Cardiac fibroblast (primary cell): ENCODE measurements around the gene PGK2.

Experiments
- DNase-seq, 2 donors: peaks; one replicate each; pipeline versions ENCODE4 v3.0.0 to v3.0.0-alpha.2; 2010; ENCODE audit warnings: low read depth in 2 of 2
- H3K4me3 ChIP-seq, 2 donors: replicated peaks in 1 of 2; 1 replicate in 1 of 2; 2 replicates in 1 of 2; pipeline ENCODE4 v1.5.1; 2011; ENCODE audit warnings: low read depth in 2 of 2, low read length in 2 of 2, mild to moderate bottlenecking in 2 of 2, moderate library complexity in 1 of 2
- TF ChIP-seq, protein P1 (sequence below): IDR thresholded peaks from one replicate; pipeline ENCODE4 v1.5.1; 2011; ENCODE audit warnings: low read depth, mild to moderate bottlenecking, low read length, inconsistent platforms

PGK2 gene

DNA sequence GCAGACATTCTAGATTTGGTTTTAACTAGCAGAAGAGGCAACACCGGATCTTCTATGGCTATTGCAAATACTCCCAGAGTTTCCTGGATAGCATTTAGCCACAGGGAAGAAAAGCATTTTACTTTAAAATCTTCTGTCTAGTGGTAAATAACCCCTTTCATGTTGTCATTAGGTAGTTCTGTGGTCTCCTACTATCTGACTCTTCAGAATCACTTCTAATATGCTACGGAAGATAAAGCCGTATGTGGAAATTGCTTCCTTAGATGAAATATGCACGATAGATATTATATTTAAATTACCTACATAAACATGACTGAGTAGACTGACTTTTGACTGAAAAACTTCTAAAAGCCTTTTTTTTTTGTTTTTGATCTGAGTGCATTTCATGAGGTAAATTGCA, 43.7 kb downstream of the PGK2 start:
- DNase-seq, result no peak
- TF ChIP-seq, protein P1, sequence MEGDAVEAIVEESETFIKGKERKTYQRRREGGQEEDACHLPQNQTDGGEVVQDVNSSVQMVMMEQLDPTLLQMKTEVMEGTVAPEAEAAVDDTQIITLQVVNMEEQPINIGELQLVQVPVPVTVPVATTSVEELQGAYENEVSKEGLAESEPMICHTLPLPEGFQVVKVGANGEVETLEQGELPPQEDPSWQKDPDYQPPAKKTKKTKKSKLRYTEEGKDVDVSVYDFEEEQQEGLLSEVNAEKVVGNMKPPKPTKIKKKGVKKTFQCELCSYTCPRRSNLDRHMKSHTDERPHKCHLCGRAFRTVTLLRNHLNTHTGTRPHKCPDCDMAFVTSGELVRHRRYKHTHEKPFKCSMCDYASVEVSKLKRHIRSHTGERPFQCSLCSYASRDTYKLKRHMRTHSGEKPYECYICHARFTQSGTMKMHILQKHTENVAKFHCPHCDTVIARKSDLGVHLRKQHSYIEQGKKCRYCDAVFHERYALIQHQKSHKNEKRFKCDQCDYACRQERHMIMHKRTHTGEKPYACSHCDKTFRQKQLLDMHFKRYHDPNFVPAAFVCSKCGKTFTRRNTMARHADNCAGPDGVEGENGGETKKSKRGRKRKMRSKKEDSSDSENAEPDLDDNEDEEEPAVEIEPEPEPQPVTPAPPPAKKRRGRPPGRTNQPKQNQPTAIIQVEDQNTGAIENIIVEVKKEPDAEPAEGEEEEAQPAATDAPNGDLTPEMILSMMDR, result no peak
- H3K4me3 ChIP-seq, result no peak overlapping the region

DNA sequence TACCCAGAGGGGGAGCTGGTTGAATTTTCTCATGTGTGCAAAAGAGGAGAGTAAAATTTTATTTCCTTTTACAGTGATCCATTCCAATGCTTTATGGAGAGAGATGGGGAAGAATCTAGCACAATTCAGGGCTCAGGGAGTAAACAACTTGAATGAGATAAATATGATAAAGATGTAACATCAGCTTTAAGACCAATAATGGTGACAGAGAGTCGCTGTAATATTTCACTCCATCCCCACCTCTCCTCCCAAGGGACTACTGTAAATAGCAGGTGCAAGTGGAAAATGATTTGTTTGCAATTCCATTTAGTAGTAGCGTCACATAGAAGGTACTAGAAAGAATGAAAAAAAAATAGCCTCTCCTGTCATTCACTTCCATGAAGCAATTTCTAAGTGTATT, 47.7 kb downstream of the PGK2 start:
- no peak overlapping the region for H3K4me3 ChIP-seq
- DNase-seq, result no peak
- TF ChIP-seq, protein P1, result no peak

DNA sequence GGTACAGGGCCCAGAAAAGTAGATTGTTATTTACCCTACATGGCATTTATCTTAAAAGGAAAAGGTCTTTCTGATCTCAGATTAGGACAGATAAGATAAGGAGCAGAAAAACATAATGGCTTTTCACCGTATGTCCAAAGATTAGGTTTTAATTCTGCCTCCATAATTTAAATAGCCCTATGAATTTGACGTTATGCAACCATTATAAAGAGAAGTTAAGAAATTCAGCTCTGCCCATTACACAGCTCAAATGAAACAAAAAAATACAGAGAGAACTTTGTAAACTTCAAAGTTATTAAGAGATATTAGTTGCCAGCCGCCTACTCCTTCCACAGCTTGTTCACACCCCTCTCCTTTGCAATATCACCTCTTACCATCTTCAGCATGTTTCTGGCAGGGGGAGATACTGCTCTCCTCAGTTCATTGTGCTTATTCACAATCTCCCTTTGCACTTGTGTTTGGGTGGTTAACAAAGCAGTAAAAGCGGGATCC, 51.0 kb downstream of the PGK2 start:
- no peak overlapping the region for H3K4me3 ChIP-seq
- no peak for DNase-seq
- TF ChIP-seq, protein P1, result no peak
